ENCODE results near the gene SBNO2.

DNA sequence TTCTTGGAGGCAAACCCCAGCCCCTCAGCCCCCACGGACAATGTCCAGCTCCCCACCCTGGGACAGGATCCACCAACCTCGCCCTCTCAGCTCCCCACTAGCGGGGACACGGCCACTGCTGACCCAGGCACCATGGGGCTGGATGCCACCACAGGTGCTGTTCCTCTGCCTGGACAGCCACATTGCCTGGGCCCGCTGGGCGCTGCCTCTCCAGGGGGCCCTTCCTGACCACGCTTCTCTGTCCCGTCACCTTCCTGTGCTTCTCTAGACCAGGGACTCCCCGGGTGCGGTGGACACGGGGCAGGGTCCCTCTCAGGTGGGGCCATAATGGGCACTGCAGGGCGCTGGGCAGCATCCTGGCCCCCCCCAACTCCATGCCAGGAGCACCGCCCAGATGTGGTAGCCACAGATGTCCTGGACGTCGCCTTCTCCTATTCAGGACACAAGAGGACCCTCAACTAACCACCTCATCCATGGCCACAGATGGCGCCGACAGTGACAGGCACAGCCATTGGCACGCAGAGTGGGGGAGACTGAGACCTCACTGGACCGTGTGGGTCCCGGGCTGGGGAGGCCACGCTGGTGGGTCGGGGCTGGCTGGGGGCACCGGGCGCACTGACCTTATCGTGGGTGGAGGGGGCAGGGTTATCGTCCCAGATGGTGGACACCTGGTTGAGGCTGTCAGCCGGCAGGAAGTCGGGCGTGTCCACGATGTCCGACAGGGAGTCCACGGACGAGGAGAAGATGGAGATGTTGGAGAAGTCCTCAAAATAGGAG, 46.9 kb downstream of the SBNO2 start:
- TF ChIP-seq POLR2A (IDR thresholded peaks at IDR 0.05) (no peak), CTCF (IDR thresholded peaks at IDR 0.05) (no peak)

Data from Peyer's patch (tissue), 4 donors.